GM23338 (cell line): ENCODE measurements around the gene APP. TPM values are rescaled to one million over a fixed set of nuclear protein-coding genes. Genes with fewer than 3 reads are reported as not detected.
A peak's percentile ranks its signal among the peaks of the same experiment; 100 is the strongest.

Experiments
- ATAC-seq: fragments of 200-7000 bp; cut with Tn5 transposase; 3 replicates; pipeline ENCODE4 v1.9.1; 2020
- DNase-seq: peaks from one replicate; pipeline ENCODE4 v3.0.0-alpha.2; 2015; ENCODE audit warnings: low spot score
- H2AFZ ChIP-seq: fragments of 200-600 bp; sonication (generic); 2 replicates; pipeline ENCODE4 v1.8.0; 2016; ENCODE audit warnings: antibody characterized with exemption, mild to moderate bottlenecking, moderate library complexity
- H3F3A ChIP-seq: fragments of 200-600 bp; sonication (generic); replicated peaks from 2 replicates; pipeline ENCODE4 v1.8.0; 2017; ENCODE audit warnings: antibody characterized with exemption, mixed run types, low read depth
- H3K27ac ChIP-seq: fragments of 200-600 bp; sonication (generic); 2 replicates; pipeline ENCODE4 v1.6.1; 2016; ENCODE audit warnings: low read depth
- H3K27me3 ChIP-seq: fragments of 200-600 bp; sonication (generic); 2 replicates; pipeline ENCODE4 v1.8.0; 2016; ENCODE audit warnings: mild to moderate bottlenecking, mixed run types, moderate library complexity; ENCODE audit not compliant: insufficient read depth
- H3K36me3 ChIP-seq: fragments of 200-600 bp; sonication (generic); 2 replicates; pipeline ENCODE4 v1.8.0; 2016; ENCODE audit warnings: mild to moderate bottlenecking; ENCODE audit not compliant: insufficient read depth
- H3K4me1 ChIP-seq: fragments of 200-600 bp; sonication (generic); 2 replicates; pipeline ENCODE4 v1.8.0; 2016; ENCODE audit warnings: mild to moderate bottlenecking, moderate library complexity; ENCODE audit not compliant: insufficient read depth
- H3K4me2 ChIP-seq: fragments of 200-600 bp; sonication (generic); 2 replicates; pipeline ENCODE4 v1.7.1; 2017; ENCODE audit warnings: mixed run types
- H3K4me3 ChIP-seq: fragments of 200-600 bp; sonication (generic); 2 replicates; pipeline ENCODE4 v1.6.1; 2016; ENCODE audit warnings: mixed run types
- H3K79me2 ChIP-seq: fragments of 200-600 bp; sonication (generic); replicated peaks from 2 replicates; pipeline ENCODE4 v1.8.0; 2017; ENCODE audit warnings: mild to moderate bottlenecking; ENCODE audit not compliant: insufficient read depth
- H3K9me2 ChIP-seq: fragments of 200-600 bp; sonication (generic); 2 replicates; pipeline ENCODE4 v1.8.0; 2017; ENCODE audit not compliant: insufficient read depth
- H4K20me1 ChIP-seq: fragments of 200-600 bp; sonication (generic); replicated peaks from 2 replicates; pipeline ENCODE4 v1.8.0; 2017; ENCODE audit warnings: mild to moderate bottlenecking; ENCODE audit not compliant: insufficient read depth
- H3K27ac Mint-ChIP-seq: 2 replicates; pipeline ENCODE4 v1.8.0; 2020; ENCODE audit warnings: inconsistent platforms, mild to moderate bottlenecking, moderate library complexity, mixed read lengths
- H3K27me3 Mint-ChIP-seq: 3 replicates; pipeline ENCODE4 v1.8.0; 2022; ENCODE audit warnings: low read depth, mild to moderate bottlenecking, moderate library complexity, mixed read lengths, inconsistent platforms; ENCODE audit not compliant: insufficient read depth, poor library complexity
- H3K36me3 Mint-ChIP-seq: 3 replicates; pipeline ENCODE4 v1.8.0; 2021; ENCODE audit warnings: low read depth, mild to moderate bottlenecking, inconsistent platforms, moderate library complexity, mixed read lengths
- H3K4me1 Mint-ChIP-seq: 3 replicates; pipeline ENCODE4 v1.8.0; 2020; ENCODE audit warnings: mild to moderate bottlenecking, inconsistent platforms, mixed read lengths
- H3K4me3 Mint-ChIP-seq: 3 replicates; pipeline ENCODE4 v1.8.0; 2021; ENCODE audit warnings: moderate library complexity, mild to moderate bottlenecking, inconsistent platforms, mixed read lengths
- H3K9me3 Mint-ChIP-seq: 3 replicates; pipeline ENCODE4 v1.8.0; 2020; ENCODE audit warnings: moderate library complexity, mild to moderate bottlenecking, inconsistent platforms, mixed read lengths
- CREB1 ChIP-seq: fragments of 250-450 bp; sonication (Bioruptor Pico); IDR thresholded peaks from 2 replicates; pipeline ENCODE4 v1.5.0; 2020; ENCODE audit warnings: low read depth, mild to moderate bottlenecking, moderate library complexity
- CTCF ChIP-seq, 2 experiments: fragments of 200-600 bp in 1 of 2; sonication (generic) in 1 of 2; conservative IDR thresholded peaks; 2 replicates each; pipeline versions ENCODE4 v1.5.1 to v1.6.1; 2016 to 2017; ENCODE audit warnings: antibody characterized with exemption in 2 of 2, low read depth in 2 of 2, mild to moderate bottlenecking in 2 of 2, moderate library complexity in 1 of 2
- EZH2 ChIP-seq: fragments of 200-600 bp; sonication (generic); IDR thresholded peaks from one replicate; pipeline ENCODE4 v1.8.0; 2017; ENCODE audit warnings: antibody characterized with exemption, mild to moderate bottlenecking, low read depth; ENCODE audit not compliant: unreplicated experiment
- EZH2phosphoT487 ChIP-seq: fragments of 200-600 bp; sonication (generic); IDR thresholded peaks from one replicate; pipeline ENCODE4 v1.8.1; 2018; ENCODE audit warnings: antibody characterized with exemption; ENCODE audit not compliant: unreplicated experiment
- JUNB ChIP-seq: IDR thresholded peaks from one replicate; pipeline ENCODE4 v1.6.1; 2016; ENCODE audit warnings: antibody characterized with exemption; ENCODE audit not compliant: unreplicated experiment
- NANOG ChIP-seq: IDR thresholded peaks from 2 replicates; pipeline ENCODE4 v1.6.1; 2016; ENCODE audit warnings: antibody characterized with exemption, borderline replicate concordance
- POLR2AphosphoS5 ChIP-seq: IDR thresholded peaks from 2 replicates; pipeline ENCODE4 v1.6.1; 2016; ENCODE audit warnings: antibody characterized with exemption, low read depth
- STAT1 ChIP-seq: IDR thresholded peaks from one replicate; pipeline ENCODE4 v1.6.1; 2016; ENCODE audit warnings: antibody characterized with exemption; ENCODE audit not compliant: unreplicated experiment
- ZNF114 ChIP-seq: fragments of 250-450 bp; sonication (Bioruptor Pico); IDR thresholded peaks from 2 replicates; pipeline ENCODE4 v1.5.0; 2020; ENCODE audit warnings: mild to moderate bottlenecking, moderate library complexity
- ZNF331 ChIP-seq: fragments of 250-450 bp; sonication (Bioruptor Pico); IDR thresholded peaks from 2 replicates; pipeline ENCODE4 v1.5.0; 2020; ENCODE audit warnings: low read depth, mild to moderate bottlenecking, moderate library complexity
- ZNF462 ChIP-seq: fragments of 250-450 bp; sonication (Bioruptor Pico); IDR thresholded peaks from 2 replicates; pipeline ENCODE4 v1.5.0; 2020; ENCODE audit warnings: mild to moderate bottlenecking, moderate library complexity
- polyA plus RNA-seq: library from polyadenylated mRNA; unstranded; fragments of >200 nt; fragmentation: Nextera tagmentation; extraction: Ambion mirVana; gene quantifications from 2 replicates; pipeline ENCODE4 v1.2.1, GENCODE V29; 2016
- total RNA-seq: library from RNA; depleted of rRNA; stranded (reverse); fragments of >200 nt; shearing (Covaris generic); gene quantifications from 2 replicates; pipeline ENCODE4 v1.2.3, GENCODE V29; 2014

Gene APP
- total and polyA plus RNA-seq, 2 experiments from 2014 or later: 69.4 to 444 TPM

GRCh38 chr21:26126168-26126553 lies 44.4 kb downstream of the APP start:
- no peaks in the 10 kb centered on the region for H3K9me3 Mint-ChIP-seq
- Histone ChIP-seq H3K9me2 (no peaks in the 10 kb centered on the region), H3K4me1 (peaks cover 90% of the 10 kb centered on the region), H3K36me3 (no peaks in the 10 kb centered on the region), H3K4me3 (0 out of 2 replicates have a peak overlapping the region, but pooled peaks have one; percentile 1), H3K4me2 (peak overlapping the region; percentile 61), H3K27ac (no peak overlapping the region), H3K79me2 (peaks cover 100% of the 10 kb centered on the region), H2AFZ (no peak overlapping the region), H3F3A (no peaks in the 10 kb centered on the region), H4K20me1 (peaks cover 60% of the 10 kb centered on the region), H3K27me3 (no peaks in the 10 kb centered on the region)
- peak overlapping the region; percentile 20; the same call in 1 of the 3 replicates for H3K4me3 Mint-ChIP-seq
- H3K4me1 Mint-ChIP-seq: peaks cover 82% of the 10 kb centered on the region
- H3K27me3 Mint-ChIP-seq: peaks cover 2% of the 10 kb centered on the region
- no peak overlapping the region; the same call in 1 of the 2 replicates for H3K27ac Mint-ChIP-seq
- DNase-seq (no peak), ATAC-seq (peak; percentile 31)
- H3K36me3 Mint-ChIP-seq: no peaks in the 10 kb centered on the region
- TF ChIP-seq CTCF (conservative IDR thresholded peaks at IDR 0.05; ENCODE audit: low read depth in 2 of 2) (no peak), STAT1 (no peak), EZH2 (no peak), EZH2phosphoT487 (no peak), ZNF114 (CRISPR knock-in tag) (no peak)

- Mint-ChIP-seq H3K9me3 (no peaks in the 10 kb centered on the region), H3K27me3 (peaks cover 5% of the 10 kb centered on the region), H3K36me3 (no peaks in the 10 kb centered on the region), H3K27ac (peak overlapping the region; percentile 82), H3K4me1 (peaks cover 85% of the 10 kb centered on the region), H3K4me3 (peak overlapping the region; percentile 39; the same call in 2 of the 3 replicates)
- Histone ChIP-seq H3K79me2 (peaks cover 100% of the 10 kb centered on the region), H3K4me3 (0 out of 2 replicates have a peak overlapping the region, but pooled peaks have one; percentile 1), H3K27me3 (no peaks in the 10 kb centered on the region), H3F3A (no peaks in the 10 kb centered on the region), H3K4me1 (peaks cover 87% of the 10 kb centered on the region), H3K9me2 (no peaks in the 10 kb centered on the region), H4K20me1 (peaks cover 56% of the 10 kb centered on the region), H3K27ac (peak overlapping the region; percentile 68), H3K4me2 (peak overlapping the region; percentile 61), H2AFZ (no peak overlapping the region), H3K36me3 (no peaks in the 10 kb centered on the region)
- DNase-seq (no peak), ATAC-seq (peak; percentile 29)
- TF ChIP-seq NANOG (no peak), EZH2phosphoT487 (no peak), ZNF462 (CRISPR knock-in tag) (no peak), JUNB (no peak), CREB1 (CRISPR knock-in tag) (no peak), STAT1 (no peak), ZNF331 (CRISPR knock-in tag) (no peak), POLR2AphosphoS5 (no peak)
Measured at GRCh38 chr21:26125433-26126167, 45.0 kb downstream of the APP start.
